NT2/D1 (cell line): ENCODE data around the gene ZFHX3.

Experiments
- YY1 ChIP-seq: IDR thresholded peaks from 2 replicates; pipeline ENCODE4 v1.6.1; 2011; ENCODE audit not compliant: insufficient read length, insufficient read depth
- ZNF274 ChIP-seq: IDR thresholded peaks from 2 replicates; pipeline ENCODE4 v1.6.1; 2011; ENCODE audit warnings: mild to moderate bottlenecking, low read depth, low read length

GRCh38 chr16:73010150-73010676, 37.7 kb downstream of the ZFHX3 start:
- TF ChIP-seq ZNF274 = no peak
- no peak for TF ChIP-seq YY1
